ENCODE results near the gene NACC2.

The NACC2 gene

GRCh38 chr9:136133191-136133958 is 38.3 kb upstream of the NACC2 start (continued):
- TF ChIP-seq ZNF362 (tag by site-specific recombination; IDR thresholded peaks at IDR 0.05) (no peak), ZNF19 (tag by site-specific recombination; IDR thresholded peaks at IDR 0.05; ENCODE audit: low read depth) (no peak), TSHZ1 (tag by site-specific recombination; IDR thresholded peaks at IDR 0.05; ENCODE audit: borderline replicate concordance) (no peak), PRDM4 (tag by site-specific recombination; IDR thresholded peaks at IDR 0.05) (no peak), YY1 (tag by site-specific recombination; IDR thresholded peaks at IDR 0.05) (no peak), ZNF624 (tag by site-specific recombination; IDR thresholded peaks at IDR 0.05) (no peak), SP3 (tag by site-specific recombination; IDR thresholded peaks at IDR 0.05) (0 out of 2 replicates have a peak, but pooled peaks have one; percentile 16), ZNF335 (tag by site-specific recombination; conservative IDR thresholded peaks at IDR 0.05) (peak; percentile 73), ZNF514 (tag by site-specific recombination; IDR thresholded peaks at IDR 0.05) (no peak), ZNF561 (tag by site-specific recombination; IDR thresholded peaks at IDR 0.05; ENCODE audit: borderline replicate concordance) (no peak), ZNF585B (tag by site-specific recombination; IDR thresholded peaks at IDR 0.05) (no peak), ZNF175 (tag by site-specific recombination; IDR thresholded peaks at IDR 0.05) (no peak), ZNF843 (tag by site-specific recombination; IDR thresholded peaks at IDR 0.05) (no peak), REPIN1 (tag by site-specific recombination; IDR thresholded peaks at IDR 0.05; ENCODE audit: low read depth) (no peak), TRIM28 (IDR thresholded peaks at IDR 0.05; ENCODE audit: borderline replicate concordance, low read length) (no peak), KLF17 (tag by site-specific recombination; IDR thresholded peaks at IDR 0.05) (peak; percentile 70), ZNF416 (tag by site-specific recombination; IDR thresholded peaks at IDR 0.05) (no peak), ZNF26 (tag by site-specific recombination; IDR thresholded peaks at IDR 0.05) (no peak), ZBTB17 (tag by site-specific recombination; IDR thresholded peaks at IDR 0.05) (peak; percentile 45; the same call in 1 of the 2 replicates), CTCF (tag by site-specific recombination; IDR thresholded peaks at IDR 0.05) (peak; percentile 72; the same call in 1 of the 2 replicates), SP7 (tag by site-specific recombination; IDR thresholded peaks at IDR 0.05) (peak; percentile 25; the same call in 1 of the 2 replicates), ZNF610 (tag by site-specific recombination; IDR thresholded peaks at IDR 0.05; ENCODE audit: borderline replicate concordance) (no peak; the same call in 1 of the 2 replicates), ZNF549 (tag by site-specific recombination; IDR thresholded peaks at IDR 0.05) (no peak), ZNF280D (tag by site-specific recombination; IDR thresholded peaks at IDR 0.05) (no peak), FEZF1 (tag by site-specific recombination; IDR thresholded peaks at IDR 0.05) (no peak)

Data from HEK293 (cell line).